LNCAP (cell line): ENCODE data around the gene TRIM49C.
"Not testable (repeated sequence)": the region's sequence is repeated elsewhere in the genome, so short reads cannot be mapped to it uniquely, and the experiment has no call there.

Source experiments
- CTCF ChIP-seq: fragments of 450-650 bp; IDR thresholded peaks from 2 replicates; pipeline ENCODE4 v1.5.1; 2017; ENCODE audit warnings: mild to moderate bottlenecking

Gene TRIM49C

DNA sequence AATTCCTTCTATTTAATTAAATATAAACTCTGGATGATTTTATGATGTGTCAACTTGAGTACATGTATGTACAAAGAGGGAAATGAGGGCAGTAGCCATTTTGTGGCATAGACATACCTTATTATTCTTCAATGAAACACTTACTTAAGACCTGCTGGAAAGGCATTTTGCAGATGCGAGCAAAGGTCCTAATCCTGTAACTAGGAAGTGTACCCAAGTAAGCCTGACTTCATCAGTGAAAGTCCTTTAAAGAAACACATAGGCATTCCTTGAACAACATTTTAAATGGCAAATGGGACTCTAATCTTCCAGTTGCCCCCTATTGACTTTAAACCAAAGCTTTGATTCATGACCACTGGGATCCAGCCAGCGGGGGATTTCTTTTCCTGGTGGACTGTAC lies at the start of gene TRIM49C:
TSS of gene TRIM49C (plus strand) at position 301 of the 400 bp plus-strand sequence. CDS start 4,106 bp downstream, outside the sequence.
- not testable (repeated sequence) for TF ChIP-seq CTCF

GRCh38 chr11:90085650-90086049 lies 54.7 kb downstream of the TRIM49C start, which contains the start of gene UBTFL1:
UBTFL1 (plus strand) TSS chr11:90085950; CDS start chr11:90085950, 0 bp downstream.
- not testable (repeated sequence) for TF ChIP-seq CTCF
